COLO829 (cell line): ENCODE data around the gene STRN3.
"Not testable (repeated sequence)": the region's sequence is repeated elsewhere in the genome, so short reads cannot be mapped to it uniquely, and the experiment has no call there.

Experiments used
- DNase-seq: peaks from one replicate; pipeline ENCODE4 v3.0.0; 2012; ENCODE audit warnings: low spot score

STRN3 gene

GRCh38 chr14:30971586-30971985 lies 54.6 kb downstream of the STRN3 start:
- no peak for DNase-seq

DNA sequence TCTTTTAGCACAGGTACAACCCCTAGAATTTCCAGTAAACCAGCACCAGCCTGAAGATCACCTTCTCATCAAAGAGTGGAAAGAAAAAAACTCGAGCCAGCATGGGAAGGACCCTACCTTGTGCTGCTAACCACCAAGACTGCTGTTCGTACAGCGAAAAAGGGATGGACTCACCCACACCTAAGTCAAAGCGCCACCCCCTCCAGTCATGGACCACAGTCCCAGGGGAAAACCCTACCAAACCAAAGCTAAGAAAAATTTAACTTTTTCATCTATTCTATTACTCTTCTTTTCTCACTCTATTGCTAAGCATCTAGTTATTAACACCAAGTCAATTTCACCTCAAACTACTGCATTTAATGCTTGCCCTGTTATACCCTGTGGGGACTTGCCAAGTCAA lies 56.4 kb downstream of the STRN3 start:
- DNase-seq: not testable (repeated sequence)

- DNase-seq: not testable (repeated sequence)
Measured at GRCh38 chr14:30967364-30968098, 58.6 kb downstream of the STRN3 start.

GRCh38 chr14:30966415-30967363 lies 59.5 kb downstream of the STRN3 start:
- DNase-seq: no peak

DNA sequence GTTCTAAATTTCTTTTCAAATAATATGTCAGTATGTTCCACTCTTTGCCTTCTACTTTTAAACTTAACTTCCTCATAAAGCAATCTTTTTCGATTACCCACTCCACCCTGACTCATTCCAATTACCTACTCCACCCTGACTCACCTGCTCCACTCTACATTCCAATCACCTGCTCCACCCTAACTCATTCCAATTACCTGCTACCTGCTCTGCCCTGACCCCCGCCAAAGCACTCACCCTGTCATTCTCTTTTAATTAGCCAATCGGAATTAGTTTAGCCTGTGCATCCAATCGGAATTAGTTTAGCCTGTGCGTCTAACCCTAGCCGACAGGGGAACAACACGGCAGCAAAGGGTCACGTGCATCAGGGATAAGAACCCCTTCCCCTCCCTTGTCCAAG lies 60.3 kb downstream of the STRN3 start:
- DNase-seq: not testable (repeated sequence)

DNA sequence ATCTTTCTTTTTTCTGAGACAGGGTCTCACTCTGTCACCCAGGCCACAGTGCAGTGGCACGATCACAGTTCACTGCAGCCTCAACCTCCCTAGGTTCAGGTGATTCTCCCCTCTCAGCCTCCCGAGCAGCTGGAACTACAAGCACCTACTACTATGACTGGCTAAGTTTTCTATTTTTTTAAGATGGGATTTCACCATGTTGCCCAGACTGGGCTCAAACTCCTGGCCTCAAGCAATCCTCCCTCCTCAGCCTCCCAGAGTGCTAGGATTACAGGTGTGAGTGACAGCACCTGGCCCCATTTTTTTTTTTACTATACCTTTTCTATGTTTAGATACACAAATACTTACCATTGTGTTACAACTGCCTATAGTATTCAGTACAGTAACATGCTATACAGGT lies 63.6 kb downstream of the STRN3 start:
- DNase-seq: not testable (repeated sequence)

DNA sequence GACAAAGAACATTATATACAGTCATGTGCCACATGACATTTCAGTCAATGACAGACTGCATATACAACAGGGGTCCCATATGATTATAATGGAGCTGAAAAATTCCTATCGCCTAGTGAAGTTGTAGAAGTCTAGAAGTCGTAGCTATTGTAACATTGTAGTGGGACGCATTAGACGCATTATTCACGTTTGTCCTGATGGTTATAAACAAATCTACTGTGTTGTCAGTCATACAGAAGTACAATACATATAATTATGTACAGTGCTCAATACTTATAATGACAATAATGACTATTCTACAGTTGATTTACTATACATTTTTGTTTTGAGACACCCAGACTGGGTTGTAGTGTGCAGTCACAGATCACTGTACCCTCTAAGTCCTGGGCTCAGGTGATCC lies 64.8 kb downstream of the STRN3 start:
- DNase-seq: no peak

- no peak for DNase-seq
Measured at GRCh38 chr14:30960216-30960615, 66.0 kb downstream of the STRN3 start.

DNA sequence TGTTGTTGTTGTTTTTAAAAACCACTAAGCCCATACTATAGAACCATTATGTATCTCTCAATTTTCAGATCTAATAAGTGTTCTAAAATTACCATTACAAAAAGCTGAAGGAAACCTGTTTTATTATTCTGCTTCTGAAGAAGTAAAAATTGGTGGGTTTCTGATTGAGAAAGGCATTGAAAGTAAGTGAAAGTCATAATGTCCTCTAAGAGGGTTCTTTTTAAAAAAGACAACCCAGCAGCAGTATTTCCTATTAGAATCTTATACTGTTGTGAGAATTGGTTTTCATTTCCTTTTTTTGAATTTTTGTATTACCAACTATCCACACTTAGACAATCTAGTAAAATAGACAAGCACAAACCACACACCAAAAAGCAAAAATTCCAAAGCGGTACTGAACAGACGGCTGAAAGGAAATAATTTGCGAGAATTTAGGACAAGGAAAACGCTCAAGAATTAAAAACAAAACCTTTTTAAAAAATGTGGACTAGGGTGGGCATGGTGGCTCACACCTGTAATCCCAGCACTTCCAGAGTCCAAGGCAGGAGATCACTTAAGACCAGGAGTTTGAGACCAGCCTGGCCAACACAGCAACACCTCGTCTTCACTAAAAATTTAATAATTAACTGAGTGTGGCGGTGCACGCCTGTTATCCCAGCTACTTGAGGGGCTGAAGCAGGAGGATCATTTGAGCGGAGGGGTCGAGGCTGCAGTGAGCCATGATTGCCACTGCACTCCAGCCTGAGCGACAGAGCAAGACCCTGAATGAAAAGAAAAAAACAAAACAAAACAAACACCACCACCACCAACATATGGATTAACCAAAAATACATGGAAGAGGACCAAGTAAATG lies 67.4 kb downstream of the STRN3 start:
- no peak for DNase-seq

GRCh38 chr14:30957813-30958370 lies 68.3 kb downstream of the STRN3 start:
- DNase-seq: no peak

DNA sequence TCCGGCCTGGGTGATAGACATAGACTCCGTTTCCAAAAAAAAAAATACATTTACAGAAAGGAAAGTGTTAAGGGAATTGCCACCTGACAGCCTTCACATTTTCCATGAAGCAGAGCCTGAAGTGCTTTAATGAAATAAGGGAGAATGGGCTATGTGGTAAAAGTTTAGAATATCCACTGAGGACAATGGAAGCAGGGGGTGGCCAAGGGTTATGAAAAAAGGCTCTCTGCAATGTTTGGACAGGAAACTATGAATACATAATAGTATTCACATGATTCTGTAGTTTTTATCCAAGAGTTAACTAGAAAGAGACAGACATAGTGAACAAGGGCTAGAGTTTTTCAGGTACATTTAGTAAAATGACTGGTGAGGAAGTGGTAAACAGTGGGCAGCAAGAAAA lies 76.5 kb downstream of the STRN3 start:
- DNase-seq: no peak

DNA sequence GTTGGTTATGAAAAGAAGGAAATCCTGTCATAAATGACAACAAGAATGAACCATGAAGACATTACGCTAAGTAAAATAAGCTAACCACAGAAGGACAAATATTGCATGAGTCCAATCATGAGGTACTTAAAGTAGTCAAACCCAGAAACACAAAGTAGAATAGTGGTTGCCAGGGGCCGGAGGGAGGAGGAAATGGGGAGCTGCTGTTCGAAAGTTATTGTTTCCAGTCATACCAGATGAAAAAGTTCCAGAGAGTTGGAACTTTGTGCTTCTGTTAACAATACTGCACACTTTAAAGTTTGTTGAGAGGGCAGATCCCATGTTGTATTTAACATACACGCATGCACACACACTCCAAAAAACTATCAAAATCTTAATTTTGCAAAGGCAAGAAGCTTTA lies 82.5 kb downstream of the STRN3 start:
- no peak for DNase-seq

GRCh38 chr14:30940886-30941285 lies 85.3 kb downstream of the STRN3 start:
- DNase-seq: no peak

- DNase-seq: no peak
Measured at GRCh38 chr14:30938617-30939016, 87.6 kb downstream of the STRN3 start.

GRCh38 chr14:30935445-30935844 lies 90.7 kb downstream of the STRN3 start:
- no peak for DNase-seq

DNA sequence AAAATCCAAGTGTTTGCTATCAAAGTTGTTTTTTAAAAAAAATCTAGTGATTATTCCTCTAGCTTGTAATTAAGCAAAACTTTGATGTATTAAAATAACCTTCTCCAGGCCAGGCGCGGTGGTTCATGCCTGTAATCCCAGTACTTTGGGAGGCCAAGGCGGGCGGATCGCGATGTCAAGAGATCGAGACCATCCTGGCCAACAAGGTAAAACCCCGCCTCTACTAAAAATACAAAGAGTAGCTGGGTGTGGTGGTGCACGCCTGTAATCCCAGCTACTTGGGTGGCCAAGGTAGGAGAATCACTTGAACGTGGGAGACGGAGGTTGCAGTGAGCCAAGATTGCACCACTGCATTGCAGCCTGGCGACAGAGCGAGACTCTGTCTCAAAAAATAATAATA lies 92.2 kb downstream of the STRN3 start:
- not testable (repeated sequence) for DNase-seq

DNA sequence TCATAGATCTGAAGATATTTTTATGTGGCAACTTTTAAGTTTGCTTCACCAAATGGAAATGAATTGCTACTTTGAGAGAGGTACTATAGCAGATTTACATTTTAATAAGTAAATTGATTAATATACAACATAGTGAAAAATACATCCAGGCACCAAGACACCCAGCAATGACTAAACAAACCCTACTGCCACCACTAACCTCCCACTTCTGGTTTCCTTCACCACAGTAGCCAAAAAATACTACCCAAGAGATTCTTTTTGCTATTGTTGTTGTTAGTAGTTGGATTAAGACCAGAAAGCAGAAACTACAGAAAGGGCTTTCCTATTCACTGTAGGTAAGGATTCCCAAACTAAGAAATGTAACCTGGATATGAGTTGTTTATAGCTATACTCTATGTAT lies 97.7 kb downstream of the STRN3 start:
- no peak for DNase-seq

DNA sequence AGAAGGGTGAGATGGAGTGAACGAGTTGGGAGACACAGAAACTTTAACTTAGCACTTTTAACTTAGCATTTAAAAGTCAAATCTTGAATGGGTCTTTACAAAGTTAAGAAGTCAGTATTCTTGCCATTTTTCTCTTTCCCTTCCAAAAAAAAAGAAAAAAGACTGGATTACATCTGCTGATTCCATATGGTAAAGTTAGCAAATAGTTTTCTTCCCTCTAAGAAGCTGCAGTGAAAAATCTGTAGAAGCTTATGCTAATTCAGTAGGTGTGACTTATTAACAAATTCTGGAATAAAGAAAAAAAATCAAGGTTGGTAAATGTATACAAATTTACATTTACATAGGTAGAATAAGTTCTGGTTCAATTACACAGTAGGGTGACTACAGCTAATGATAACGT lies 100.9 kb downstream of the STRN3 start:
- no peak for DNase-seq

DNA sequence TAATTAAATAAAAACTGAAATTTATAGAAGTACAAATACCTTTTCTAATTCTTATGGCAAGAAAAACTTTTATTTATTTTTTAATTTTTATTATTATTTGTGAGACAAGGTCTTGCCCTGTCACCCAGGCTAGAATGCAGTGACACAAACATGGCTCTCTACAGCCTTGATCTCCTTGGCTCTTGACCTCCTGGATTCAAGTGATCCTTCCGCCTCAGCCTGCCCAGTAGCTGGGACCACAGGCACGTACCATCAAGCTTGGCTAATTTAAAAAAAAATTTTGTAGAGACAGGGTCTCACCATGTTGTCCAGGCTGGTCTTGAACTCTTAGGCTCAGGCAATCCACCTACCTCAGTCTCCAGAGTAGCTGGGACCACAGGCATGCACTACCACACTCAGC lies 104.4 kb downstream of the STRN3 start:
- no peak for DNase-seq

DNA sequence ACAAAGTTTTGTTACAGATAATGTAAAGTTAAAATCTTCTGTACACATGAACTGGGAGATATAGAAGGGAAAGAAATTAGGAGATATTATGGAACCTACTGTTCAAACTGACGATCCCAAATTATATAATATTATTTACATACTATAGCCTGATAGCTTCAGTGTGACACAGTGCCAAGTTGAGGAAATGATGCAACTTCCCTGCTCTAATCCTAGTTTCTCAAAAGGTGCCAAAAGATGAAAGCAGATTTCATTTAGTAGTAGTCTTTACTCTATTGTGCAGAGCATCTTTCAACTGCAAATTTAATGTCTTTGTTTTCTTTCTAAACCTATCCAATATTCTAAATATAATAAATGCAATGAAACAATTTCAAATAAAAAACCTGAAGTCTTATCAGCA lies 104.9 kb downstream of the STRN3 start:
- no peak for DNase-seq

DNA sequence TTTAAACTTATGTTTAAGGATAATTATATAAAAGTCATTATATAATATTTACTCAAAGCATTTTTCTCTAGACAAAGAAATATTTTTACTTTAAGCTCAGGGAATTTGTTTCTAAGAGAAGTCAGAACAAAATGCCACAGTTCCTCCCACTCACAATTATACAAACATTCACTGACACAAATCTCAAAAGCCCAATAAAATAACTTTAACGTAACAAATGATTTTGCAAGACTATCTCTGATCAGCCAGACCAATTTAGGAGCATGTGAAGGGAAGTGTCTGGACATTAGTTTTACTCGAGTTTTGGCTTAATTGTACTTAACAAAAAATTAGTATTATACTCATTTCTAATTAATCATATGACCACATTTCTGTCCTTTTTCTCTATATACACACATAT lies 110.6 kb downstream of the STRN3 start:
- no peak for DNase-seq

- no peak for DNase-seq
Measured at GRCh38 chr14:30914812-30915211, 111.4 kb downstream of the STRN3 start.
